T1000 (cell line): Measurements from ENCODE around the gene ESPN.
"Not testable (repeated sequence)": the region's sequence is repeated elsewhere in the genome, so short reads cannot be mapped to it uniquely, and the experiment has no call there.

Experiments
- DNase-seq: peaks from one replicate; lab custom pipeline; 2025; ENCODE audit warnings: mixed read lengths; lab: John Stamatoyannopoulos, UW

ESPN gene

GRCh38 chr1:6483017-6483760, 58.6 kb downstream of the ESPN start:
- no peak for DNase-seq

GRCh38 chr1:6483761-6484117, 59.2 kb downstream of the ESPN start:
- DNase-seq = no peak

DNA sequence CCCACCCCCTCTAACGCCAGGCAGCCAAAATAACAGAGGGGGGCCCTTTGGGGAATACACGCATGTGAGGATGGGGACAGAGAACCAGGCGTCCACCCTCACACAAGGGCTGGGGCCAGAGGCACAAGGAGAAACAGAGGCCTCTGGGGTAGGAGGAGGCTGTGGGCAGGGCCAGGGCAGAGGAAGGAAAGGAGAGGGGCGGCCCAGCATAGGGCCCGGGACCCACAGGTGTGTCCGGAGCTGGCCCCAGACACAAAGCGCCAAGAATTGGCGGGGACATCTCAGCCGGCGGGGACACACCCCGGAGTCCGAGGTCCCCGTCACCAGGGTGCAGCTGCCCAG, 60.2 kb downstream of the ESPN start:
- no peak for DNase-seq

DNA sequence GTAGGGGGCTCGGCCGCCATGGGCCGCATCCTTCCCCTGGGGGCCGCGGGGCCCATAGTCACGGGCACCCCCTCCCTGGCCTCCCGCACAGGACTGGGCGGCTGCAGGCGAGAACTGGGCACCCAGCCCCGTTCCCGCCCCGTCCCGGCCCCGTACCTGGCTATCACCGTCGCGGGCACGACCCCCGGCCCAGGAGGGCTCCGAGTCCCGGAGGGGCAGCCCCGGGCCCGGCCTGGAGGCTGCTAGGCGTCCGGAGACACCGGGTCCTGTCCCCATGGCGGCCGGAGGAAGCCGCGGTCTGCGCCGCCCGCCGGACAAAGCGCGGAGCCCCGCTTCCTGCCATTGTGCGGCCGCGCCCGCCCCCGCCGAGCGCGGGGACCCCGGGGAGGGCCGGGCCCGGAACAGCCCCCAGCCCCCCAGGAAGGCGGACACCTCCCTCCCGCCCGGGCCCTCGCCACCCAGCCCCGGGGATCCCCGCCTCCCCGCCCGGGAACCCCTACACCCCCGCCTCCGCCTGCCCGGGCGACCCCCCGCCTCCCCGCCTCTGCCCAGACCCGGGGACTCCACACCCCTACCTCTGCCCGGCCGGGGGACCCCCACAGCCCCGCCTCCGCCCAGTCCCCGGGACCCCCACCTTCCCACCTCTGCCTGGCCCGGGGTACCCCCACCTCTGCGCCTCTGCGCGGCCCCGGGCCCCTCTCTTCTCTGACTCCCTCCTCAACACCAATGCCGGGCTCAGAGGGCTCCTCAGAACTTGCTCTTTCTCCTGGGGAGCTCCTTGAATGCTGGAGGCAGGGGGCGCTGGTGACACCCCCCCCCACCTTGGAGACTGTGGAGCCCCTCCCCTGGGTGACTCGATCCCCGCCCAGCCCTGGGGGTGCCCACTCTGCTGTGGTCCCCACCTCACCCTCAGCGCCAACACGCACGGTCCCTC, 60.9 kb downstream of the ESPN start:
- no peak for DNase-seq

GRCh38 chr1:6486433-6487011, 61.9 kb downstream of the ESPN start:
- peak; percentile 70 for DNase-seq

DNA sequence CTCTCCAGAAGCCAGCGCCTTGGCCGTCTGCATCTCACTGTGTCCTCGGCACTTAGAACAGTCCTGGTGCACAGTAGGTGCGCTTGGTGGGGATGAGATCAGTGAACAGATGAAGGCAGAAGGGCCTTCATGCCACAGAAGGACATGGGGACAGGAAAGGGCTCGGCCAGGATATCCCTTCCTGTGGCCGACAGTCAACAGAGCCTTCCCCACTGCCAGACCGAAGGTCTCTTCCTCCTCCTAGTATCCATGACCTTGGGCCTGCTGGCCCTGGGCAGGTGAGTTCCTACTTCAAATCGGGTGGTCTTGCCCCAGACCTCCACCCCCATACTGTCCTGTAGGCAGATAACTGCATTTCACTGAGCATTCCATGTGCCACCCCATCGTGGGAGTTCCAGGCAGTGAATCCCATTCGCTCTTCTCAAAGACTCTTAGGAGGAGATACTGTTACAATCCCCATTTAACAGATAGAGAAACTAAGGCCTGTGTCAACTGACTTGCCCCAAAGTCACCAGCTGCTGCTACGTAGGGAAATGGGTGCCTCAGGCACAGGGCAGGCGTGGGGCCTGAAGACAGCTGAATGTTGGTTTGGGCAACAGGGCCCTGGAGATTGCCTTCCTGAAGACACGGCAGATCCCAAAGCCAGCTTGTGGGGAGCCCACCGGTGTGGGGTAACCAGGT, 63.4 kb downstream of the ESPN start:
- no peak for DNase-seq

- DNase-seq = peak; percentile 11
These were observed 64.2 kb downstream of the ESPN start for GRCh38 chr1:6488602-6489382.

- DNase-seq = no peak
These were observed 64.8 kb downstream of the ESPN start for GRCh38 chr1:6489383-6489765.

- DNase-seq = peak; percentile 42
These were observed 65.2 kb downstream of the ESPN start for GRCh38 chr1:6489799-6490180.

DNA sequence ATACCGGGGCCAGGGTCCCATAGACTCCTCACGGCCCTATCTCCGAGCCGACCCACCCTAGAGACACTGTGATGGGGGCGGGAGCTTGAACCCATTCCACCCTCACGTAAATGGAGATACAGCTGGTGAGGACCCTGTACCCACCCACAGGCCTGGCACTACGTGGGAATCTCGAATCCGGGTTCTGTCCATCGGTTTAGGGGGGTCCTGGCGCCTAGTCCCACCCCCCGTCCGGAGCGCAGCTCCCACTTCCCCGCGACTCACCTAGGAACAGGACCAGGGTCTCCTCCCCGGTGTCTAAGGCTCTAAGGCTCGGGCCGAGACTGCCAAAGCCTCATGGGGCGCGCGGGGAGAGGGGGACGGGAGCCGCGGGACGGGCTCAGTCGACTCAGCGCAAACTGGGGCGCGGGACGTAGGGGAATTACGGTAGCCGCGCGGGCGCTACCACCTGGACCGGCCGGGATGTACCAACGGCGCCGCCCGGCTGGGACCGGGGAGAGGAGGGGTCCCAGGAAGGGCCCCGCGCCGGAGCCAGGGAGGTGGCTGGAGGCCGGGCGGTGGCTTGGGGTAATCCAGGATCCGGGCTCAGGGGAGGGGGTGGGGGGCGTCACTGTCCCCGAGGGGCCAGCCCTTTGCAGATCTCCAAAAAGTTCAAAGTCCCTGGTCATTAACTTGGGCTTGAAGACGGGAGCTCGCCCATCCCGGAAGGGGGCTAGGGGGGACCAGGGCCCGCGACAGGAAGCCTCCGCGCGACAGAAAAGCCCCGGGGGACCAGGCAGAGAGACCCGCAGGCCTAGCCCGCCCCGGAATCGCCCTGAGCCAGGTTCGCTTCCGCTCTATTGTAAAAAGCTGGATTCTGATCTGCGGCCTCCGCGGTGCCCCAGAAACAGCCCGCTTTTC, 65.9 kb downstream of the ESPN start:
- peak; percentile 39 for DNase-seq

- no peak for DNase-seq
These were observed 66.5 kb downstream of the ESPN start for GRCh38 chr1:6491081-6491449.

DNA sequence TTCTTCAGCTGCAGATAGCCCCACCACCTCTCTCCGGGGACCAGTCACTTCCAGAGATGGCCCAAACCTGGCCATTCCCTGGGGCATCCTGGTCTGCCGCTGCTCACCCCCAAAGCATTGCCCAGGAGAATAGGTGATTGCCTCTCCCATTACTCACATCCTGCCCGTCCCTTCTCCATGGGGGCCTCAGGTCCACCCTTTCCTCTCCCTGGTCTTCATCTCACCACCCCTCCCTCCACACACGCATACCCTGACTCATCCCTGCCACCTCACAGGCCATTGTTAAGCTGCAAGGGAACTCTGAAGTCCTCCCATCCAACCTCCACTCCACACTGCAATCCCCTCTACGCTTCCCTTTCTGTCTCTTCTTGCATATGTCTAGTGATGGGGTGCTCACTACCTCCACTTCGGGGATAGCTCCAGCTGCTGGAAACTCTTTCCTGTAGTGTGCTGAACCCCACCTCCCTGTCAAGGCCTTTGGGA, 66.9 kb downstream of the ESPN start, which contains the start of gene PLEKHG5:
Gene PLEKHG5, minus strand, starts transcription at position 188 of the 483 bp plus-strand sequence. CDS start 14,096 bp downstream, outside the sequence.
- peak; percentile 71 for DNase-seq

DNA sequence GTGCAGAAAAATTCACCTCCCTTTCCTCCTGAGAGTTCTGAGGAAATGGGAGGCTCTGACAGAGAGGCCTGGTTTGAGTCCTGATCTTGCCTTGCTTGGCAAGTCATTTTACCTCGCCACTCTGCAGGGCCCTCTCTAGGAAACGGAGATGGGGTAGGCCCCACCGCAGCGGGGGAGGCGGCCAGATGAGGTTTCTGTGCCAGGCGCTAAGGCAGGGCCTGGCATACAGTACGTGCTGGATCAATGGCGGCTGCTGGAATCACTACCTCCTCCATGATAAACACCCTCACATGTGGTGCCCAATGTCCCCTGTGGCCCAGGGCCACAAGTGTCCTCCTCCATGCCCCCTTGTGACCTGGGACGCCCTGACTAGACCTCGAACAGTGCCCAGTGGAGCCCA, 67.4 kb downstream of the ESPN start:
- no peak for DNase-seq

DNA sequence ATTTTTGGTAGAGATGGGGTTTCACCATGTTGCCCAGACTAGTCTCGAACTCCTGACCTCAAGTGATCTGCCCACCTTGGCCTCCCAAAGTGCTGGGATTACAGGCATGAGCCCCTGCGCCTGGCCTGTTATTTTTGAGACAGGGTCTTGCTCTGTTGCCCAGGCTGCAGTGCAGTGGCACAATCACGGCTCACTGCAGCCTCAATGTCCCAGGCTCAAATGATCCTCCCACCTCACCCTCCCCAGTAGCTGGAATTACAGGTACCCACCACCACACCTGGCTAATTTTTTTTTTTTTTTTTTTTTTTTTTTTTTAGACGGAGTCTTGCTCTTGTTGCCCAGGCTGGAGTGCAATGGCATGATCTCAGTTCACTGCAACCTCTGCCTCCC, 69.3 kb downstream of the ESPN start:
- DNase-seq = not testable (repeated sequence)

GRCh38 chr1:6494627-6495026, 70.1 kb downstream of the ESPN start:
- DNase-seq = no peak

DNA sequence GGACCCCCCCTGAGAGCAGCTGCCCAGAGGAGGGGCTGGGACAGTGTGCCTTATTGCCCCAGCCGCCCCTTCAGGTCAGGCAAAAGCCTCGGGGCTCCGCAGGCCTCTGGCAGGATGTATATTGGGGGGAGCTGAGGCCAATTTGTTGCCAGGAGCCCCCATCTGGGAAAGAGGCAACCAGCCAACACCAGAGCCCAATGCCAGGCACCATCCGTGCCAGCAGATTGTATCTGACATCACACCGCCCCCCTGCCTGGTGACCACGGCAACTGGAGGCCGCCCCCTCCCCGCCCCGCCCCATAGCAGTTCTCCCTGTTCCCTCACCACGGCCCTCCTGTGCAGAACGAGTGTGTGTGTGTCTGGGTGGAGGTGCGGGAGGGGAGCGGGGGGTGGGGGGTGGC, 70.5 kb downstream of the ESPN start:
- DNase-seq = no peak

- DNase-seq = no peak
These were observed 71.2 kb downstream of the ESPN start for GRCh38 chr1:6495540-6496364.

GRCh38 chr1:6496365-6496721, 71.8 kb downstream of the ESPN start:
- DNase-seq = no peak

DNA sequence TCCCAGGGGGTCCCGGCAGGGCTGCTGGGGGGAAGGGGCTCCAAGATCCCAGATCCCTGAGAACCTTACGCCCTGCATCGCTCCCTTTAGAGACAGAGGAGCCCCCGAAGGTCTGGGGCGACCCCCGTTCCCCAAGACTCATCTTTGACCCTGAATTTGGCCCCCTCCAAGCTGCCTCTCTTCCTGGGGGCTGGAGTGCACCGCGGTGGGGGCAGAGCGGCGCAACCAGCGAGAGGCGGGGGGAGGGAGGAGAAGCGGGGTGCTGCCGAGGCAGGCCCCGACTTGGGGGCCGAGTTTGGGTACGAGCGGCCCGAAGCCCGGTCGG, 72.3 kb downstream of the ESPN start:
- no peak for DNase-seq
